ENCODE data around the gene SNED1.

GRCh38 chr2:241038374-241039180 is 40.2 kb downstream of the SNED1 start:
- no peak for TF ChIP-seq CTCF (IDR thresholded peaks at IDR 0.05)
- no peak for TF ChIP-seq POLR2AphosphoS5 (IDR thresholded peaks at IDR 0.05)
- no peak for TF ChIP-seq EP300 (IDR thresholded peaks at IDR 0.05)

Data from suprapubic skin (tissue), 4 donors.